AG04450 (cell line): ENCODE data around the gene KRTAP5-1. TPM values are rescaled to one million over a fixed set of nuclear protein-coding genes. Genes with fewer than 3 reads are reported as not detected.

Source experiments
- CTCF ChIA-PET: fragments of 300-600, 350-600 bp; formaldehyde crosslinking; extraction: SDS; loops from one replicate; lab custom pipeline; 2022; ENCODE audit warnings: antibody characterized with exemption, inconsistent platforms; lab: Charles Lee
- POLR2A ChIA-PET: fragments of 350-600 bp; formaldehyde crosslinking; extraction: SDS; loops from one replicate; lab custom pipeline; 2021; ENCODE audit warnings: antibody characterized with exemption, inconsistent platforms; lab: Yijun Ruan, JAX
- DNase-seq: peaks from one replicate; pipeline ENCODE4 v3.0.0-alpha.2; 2011; ENCODE audit warnings: low read depth, low spot score
- H3K27ac ChIP-seq: one replicate; pipeline ENCODE4 v1.5.1; 2012; ENCODE audit warnings: low read depth, low read length, control low read depth
- H3K27me3 ChIP-seq: one replicate; pipeline ENCODE4 v1.6.0; 2012; ENCODE audit warnings: low read length; ENCODE audit not compliant: control insufficient read depth, insufficient read depth
- H3K4me3 ChIP-seq: 2 replicates; pipeline ENCODE4 v1.5.1; 2011; ENCODE audit warnings: mild to moderate bottlenecking, low read depth, low read length, control low read depth
- H3K9me3 ChIP-seq: 2 replicates; pipeline ENCODE4 v1.5.1; 2012; ENCODE audit warnings: low read length; ENCODE audit not compliant: control insufficient read depth, insufficient read depth
- polyA plus RNA-seq: library from polyadenylated mRNA; depleted of rRNA; stranded (reverse); fragments of >200 nt; gene quantifications from 2 replicates; pipeline ENCODE4 v1.2.3, GENCODE V29; 2011
- TF ChIP-seq, protein P1 (sequence below): IDR thresholded peaks from 2 replicates; pipeline ENCODE4 v1.5.1; 2011; ENCODE audit warnings: low read depth, low read length, control low read depth, inconsistent platforms

The KRTAP5-1 gene
- polyA plus RNA-seq, 1 experiment, result not detected

DNA sequence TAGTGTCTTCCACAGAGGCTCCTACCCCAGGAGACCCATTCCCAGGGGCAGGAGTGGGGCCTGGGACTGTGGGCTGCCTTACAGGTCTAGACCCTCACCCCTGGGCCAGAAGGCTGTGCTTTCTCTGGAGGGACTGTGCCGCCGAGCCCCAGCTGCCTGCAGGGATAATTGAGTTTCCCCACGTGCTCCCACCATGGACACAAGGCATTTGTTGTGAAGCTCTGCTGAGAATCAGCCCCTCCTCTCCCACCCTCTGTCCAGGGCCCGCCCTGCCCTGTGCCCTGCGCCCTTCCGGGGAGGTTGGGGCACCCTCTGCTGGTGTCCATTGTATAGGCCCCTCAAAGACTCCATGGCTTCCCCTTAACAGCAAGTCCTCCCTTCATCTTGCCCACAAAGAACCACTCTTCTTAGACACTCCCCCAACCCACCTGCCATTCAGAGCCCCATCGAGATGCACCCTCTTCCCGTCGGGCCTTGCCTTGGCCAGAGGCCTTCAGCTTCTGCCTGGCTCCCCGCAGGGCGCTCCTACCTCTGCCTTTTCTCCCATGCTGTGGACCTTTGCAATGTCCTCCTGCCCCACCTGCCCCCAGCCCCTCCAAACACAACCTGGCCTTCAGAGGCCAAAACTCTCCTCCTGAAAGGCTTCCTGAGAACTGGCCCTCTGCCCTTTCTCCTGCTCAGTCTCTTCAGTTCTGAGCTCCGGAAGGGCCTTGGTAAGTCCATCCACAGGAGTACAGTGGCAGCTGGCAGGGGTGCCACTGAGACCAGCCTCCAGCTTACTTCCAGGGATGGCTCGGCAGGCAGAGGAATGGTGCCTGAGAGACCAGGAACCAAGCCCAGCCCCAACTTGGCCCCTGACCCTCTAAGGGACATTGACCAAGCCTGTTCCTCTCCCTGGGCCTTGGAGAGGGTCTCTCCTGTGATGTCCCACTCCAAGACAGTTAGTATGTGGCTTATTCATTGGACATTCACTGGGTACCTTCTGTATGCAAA lies 35.4 kb downstream of the KRTAP5-1 start:
- POLR2A ChIA-PET, result no interaction called here
- CTCF ChIA-PET, result interaction anchor here (2.6 kb wide), 1 partner anchor 25 kb away, joined by 12 read pairs; no protein-coding TSS in a partner anchor

GRCh38 chr11:1548221-1549070 lies 36.6 kb downstream of the KRTAP5-1 start:
- TF ChIP-seq, protein P1, sequence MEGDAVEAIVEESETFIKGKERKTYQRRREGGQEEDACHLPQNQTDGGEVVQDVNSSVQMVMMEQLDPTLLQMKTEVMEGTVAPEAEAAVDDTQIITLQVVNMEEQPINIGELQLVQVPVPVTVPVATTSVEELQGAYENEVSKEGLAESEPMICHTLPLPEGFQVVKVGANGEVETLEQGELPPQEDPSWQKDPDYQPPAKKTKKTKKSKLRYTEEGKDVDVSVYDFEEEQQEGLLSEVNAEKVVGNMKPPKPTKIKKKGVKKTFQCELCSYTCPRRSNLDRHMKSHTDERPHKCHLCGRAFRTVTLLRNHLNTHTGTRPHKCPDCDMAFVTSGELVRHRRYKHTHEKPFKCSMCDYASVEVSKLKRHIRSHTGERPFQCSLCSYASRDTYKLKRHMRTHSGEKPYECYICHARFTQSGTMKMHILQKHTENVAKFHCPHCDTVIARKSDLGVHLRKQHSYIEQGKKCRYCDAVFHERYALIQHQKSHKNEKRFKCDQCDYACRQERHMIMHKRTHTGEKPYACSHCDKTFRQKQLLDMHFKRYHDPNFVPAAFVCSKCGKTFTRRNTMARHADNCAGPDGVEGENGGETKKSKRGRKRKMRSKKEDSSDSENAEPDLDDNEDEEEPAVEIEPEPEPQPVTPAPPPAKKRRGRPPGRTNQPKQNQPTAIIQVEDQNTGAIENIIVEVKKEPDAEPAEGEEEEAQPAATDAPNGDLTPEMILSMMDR, result no peak
- no peak overlapping the region for H3K27ac ChIP-seq
- DNase-seq, result no peak
- H3K9me3 ChIP-seq, result no peaks in the 10 kb centered on the region; the same call in 1 of the 2 replicates
- peaks cover 48% of the 10 kb centered on the region for H3K27me3 ChIP-seq
- ChIA-PET CTCF (interaction anchor here (2.6 kb wide), 1 partner anchor 26 kb away, joined by 12 read pairs; no protein-coding TSS in a partner anchor), POLR2A (no interaction called here)
- H3K4me3 ChIP-seq, result peak overlapping the region; percentile 22; the same call in 1 of the 2 replicates

More for the DNA sequence above, 35.4 kb downstream of the KRTAP5-1 start:
- Histone ChIP-seq H3K27me3 (peaks cover 41% of the 10 kb centered on the region), H3K27ac (no peak overlapping the region), H3K9me3 (no peaks in the 10 kb centered on the region; the same call in 1 of the 2 replicates), H3K4me3 (no peak overlapping the region)
- TF ChIP-seq, protein P1, result no peak
- no peak for DNase-seq

DNA sequence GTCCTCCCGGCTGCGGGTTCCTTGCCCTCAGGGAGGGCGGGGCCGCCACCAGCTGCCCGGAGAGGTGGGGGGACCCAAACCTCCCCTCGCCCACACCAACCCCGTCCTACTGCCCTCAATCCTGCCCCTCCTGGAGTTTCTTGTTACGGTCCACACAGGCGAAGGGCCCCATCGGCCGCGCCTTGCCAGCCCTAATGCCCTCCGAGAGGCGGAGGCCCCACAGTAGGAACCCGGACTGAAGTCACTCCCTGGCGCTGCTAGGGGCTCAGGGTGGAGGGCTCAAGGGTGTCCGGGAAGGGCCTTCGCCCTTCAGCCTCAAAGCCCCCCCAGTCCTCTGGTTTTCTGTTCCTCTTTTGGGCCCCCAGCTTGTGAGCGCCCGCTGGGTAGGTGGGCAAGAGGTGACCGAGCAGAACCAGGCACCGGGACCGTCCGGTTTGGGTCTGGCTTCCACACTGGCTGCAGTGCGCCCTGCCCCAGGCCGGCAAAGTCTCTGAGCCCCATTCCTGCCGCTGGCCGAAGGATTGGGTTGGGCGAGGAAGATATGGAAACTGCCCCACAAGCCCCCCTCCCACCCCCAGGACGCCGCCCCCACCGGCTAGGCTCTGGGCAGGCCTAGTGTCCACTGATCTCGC lies 37.5 kb downstream of the KRTAP5-1 start:
- ChIA-PET CTCF (interaction anchor here (1.0 to 2.6 kb wide), 11 partner anchors 8 to 285 kb away, joined by 3 to 87 read pairs (median 6); no protein-coding TSS in a partner anchor), POLR2A (no interaction called here)
- no peak for DNase-seq
- Histone ChIP-seq H3K27me3 (peaks cover 49% of the 10 kb centered on the region), H3K4me3 (no peak overlapping the region), H3K9me3 (no peaks in the 10 kb centered on the region; the same call in 1 of the 2 replicates), H3K27ac (no peak overlapping the region)
- TF ChIP-seq, protein P1, result no peak

- no peaks in the 10 kb centered on the region; the same call in 1 of the 2 replicates for H3K9me3 ChIP-seq
- no peak overlapping the region for H3K27ac ChIP-seq
- H3K4me3 ChIP-seq, result peak overlapping the region; percentile 25; the same call in 1 of the 2 replicates
- TF ChIP-seq, protein P1, result peak; percentile 60
- no peak for DNase-seq
- ChIA-PET POLR2A (interaction anchor here (0.6 kb wide), 1 partner anchor 27 kb away, joined by 6 read pairs; no protein-coding TSS in a partner anchor), CTCF (interaction anchor here (0.6 to 2.6 kb wide), 25 partner anchors 9 to 286 kb away, joined by 3 to 87 read pairs (median 5); partner anchors contain the start of gene DUSP8)
- H3K27me3 ChIP-seq, result peaks cover 55% of the 10 kb centered on the region
These were observed 38.3 kb downstream of the KRTAP5-1 start for GRCh38 chr11:1546536-1547466.
